Stimulated activated CD8-positive, alpha-beta memory T cell treated with anti-CD3 and anti-CD28 coated beads, Interleukin-4, amount 100 ng/mL, for 1 hour (primary cell): ENCODE data around the gene CDH13.

Experiments
- DNase-seq, 2 donors: peaks; one replicate each; pipeline ENCODE4 v3.0.0-alpha.2; 2020; ENCODE audit warnings: low read depth in 2 of 2, low spot score in 1 of 2

CDH13 gene

DNA sequence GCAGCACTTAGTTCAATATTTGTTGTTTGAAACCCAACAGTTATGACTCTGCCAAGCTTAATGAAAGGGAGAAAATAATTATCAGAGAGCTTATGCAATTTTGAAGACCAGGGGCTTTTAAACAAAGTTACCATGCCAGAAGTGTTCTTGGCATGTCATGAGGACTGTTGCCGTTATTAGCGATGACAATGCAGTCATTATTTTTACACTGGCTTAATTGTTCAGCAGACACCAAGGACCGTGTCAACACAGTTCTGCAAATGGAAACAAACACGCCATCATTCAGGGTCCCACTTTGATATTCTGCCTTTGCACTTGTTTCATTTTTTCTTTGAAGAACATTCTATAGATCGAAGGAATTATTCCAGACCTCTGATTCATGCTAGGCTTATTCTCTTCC is 518.5 kb downstream of the CDH13 start:
- no peak for DNase-seq

GRCh38 chr16:83147244-83147643 is 520.5 kb downstream of the CDH13 start:
- no peak for DNase-seq

GRCh38 chr16:83158320-83158957 is 531.7 kb downstream of the CDH13 start:
- DNase-seq: no peak

DNA sequence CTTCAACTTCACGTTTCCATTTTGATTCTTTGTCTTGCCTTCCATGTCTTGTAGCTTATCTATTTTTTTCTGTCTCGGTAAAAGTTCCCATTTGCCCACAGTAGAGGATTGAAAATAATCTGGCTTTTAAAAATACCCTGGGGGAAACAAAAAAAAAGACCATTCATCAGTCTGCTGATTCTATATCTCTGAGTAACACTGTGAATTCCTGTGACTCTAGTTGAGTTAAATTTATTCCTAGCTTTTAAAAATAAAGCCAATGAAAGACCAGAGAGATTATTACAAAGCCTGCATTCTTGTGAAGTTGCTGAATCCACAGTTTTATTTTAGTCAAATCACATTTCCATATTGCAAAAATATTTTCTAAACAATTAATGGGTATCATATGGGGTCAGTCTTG is 532.3 kb downstream of the CDH13 start:
- no peak for DNase-seq

GRCh38 chr16:83160287-83161020 is 533.7 kb downstream of the CDH13 start:
- no peak for DNase-seq

- DNase-seq: no peak
Measured at GRCh38 chr16:83162791-83163190, 536.0 kb downstream of the CDH13 start.

- no peak for DNase-seq
Measured at GRCh38 chr16:83164816-83165215, 538.0 kb downstream of the CDH13 start.

GRCh38 chr16:83171396-83171795 is 544.6 kb downstream of the CDH13 start:
- DNase-seq: no peak

DNA sequence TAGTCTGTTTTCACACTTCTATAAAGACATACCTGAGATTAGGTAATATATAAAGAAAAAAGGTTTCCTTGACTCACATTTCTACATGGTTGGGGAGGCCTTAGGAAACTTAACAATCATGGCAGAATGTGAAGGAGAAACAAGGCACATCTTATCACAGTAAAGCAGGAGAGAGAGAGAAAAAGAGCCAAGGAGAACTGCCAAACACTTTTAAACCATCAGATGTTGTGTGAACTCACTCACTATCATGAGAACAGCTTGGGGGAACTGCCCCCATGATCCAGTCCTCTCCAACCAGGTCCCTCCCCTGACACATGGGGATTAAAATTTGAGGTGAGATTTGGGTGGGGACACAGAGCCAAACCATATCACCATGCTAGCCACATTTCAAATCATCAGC is 547.9 kb downstream of the CDH13 start:
- no peak for DNase-seq

- no peak for DNase-seq
Measured at GRCh38 chr16:83176802-83177201, 550.0 kb downstream of the CDH13 start.

GRCh38 chr16:83185902-83186301 is 559.1 kb downstream of the CDH13 start:
- no peak for DNase-seq

- no peak for DNase-seq
Measured at GRCh38 chr16:83187405-83187804, 560.6 kb downstream of the CDH13 start.

DNA sequence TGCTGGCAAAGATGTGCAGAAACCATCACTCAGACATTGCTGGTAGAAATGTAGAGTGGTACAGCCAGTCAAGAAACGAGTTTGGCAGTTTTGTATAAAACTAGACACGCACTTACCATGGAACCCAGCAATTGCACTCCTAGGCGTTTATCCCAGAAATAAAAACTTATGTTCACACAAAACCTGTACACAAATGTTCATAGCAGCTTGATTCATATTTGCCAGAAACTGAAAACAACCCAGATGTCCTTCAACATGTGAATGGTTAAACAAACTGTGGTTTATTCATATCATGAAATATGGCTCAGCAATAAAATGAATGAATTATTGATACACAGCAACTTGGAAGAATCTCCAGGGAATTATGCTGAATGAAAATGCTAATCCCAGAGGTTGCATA is 570.0 kb downstream of the CDH13 start:
- DNase-seq: no peak

DNA sequence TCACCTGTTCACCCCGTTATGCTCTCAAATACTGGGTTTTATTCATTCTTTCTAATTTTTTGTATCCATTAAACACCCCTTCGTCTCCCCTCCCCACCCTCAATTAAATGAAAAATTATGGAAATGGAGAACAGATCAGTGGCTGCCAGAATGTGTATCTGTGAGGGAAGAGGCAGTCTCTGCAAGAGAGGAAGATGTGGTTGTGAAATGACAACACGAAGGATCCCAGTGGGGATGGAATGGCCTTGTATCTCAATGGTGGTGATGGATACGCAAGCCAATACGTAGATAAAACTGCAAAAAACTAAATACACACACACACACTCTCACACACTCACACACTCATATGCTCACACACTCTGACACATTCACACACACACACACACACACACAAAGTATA is 570.7 kb downstream of the CDH13 start:
- DNase-seq: no peak

DNA sequence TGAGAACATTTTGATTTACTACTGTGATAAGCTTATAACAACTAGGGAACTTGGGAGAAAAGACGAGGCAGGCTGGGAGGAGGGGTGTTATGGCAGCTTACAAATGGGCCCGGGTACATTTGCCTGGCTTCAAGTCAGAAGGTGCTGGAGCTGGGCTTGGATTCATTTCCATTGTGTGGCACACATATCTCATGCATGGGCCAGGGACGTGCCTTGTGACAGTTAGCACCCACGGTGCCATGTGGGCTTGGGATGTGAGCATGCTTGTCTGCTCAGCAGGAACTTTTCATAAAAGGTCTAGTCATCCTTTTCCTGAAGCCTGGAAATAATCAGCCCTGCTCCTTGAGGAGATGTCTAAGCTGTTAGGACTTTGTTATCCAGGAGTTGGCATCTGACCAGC is 572.2 kb downstream of the CDH13 start:
- no peak for DNase-seq

- no peak for DNase-seq
Measured at GRCh38 chr16:83200005-83200779, 573.4 kb downstream of the CDH13 start.

DNA sequence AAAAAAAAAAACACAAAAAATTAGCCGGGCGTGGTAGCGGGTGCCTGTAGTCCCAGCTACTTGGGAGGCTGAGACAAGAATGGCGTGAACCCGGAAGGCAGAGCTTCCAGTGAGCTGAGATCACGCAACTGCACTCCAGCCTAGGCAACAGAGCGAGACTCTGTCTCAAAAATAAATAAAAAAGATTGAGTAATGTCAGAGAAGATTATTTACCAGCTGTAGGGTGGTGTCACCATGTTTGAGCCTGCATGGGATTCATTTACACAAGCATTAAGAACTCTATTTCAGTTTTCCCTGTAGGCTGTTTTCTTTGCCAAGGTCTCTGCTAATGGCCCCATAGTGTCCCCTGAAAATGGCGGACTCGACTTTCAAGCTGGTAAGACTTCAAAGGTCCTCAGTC is 575.0 kb downstream of the CDH13 start:
- no peak for DNase-seq

DNA sequence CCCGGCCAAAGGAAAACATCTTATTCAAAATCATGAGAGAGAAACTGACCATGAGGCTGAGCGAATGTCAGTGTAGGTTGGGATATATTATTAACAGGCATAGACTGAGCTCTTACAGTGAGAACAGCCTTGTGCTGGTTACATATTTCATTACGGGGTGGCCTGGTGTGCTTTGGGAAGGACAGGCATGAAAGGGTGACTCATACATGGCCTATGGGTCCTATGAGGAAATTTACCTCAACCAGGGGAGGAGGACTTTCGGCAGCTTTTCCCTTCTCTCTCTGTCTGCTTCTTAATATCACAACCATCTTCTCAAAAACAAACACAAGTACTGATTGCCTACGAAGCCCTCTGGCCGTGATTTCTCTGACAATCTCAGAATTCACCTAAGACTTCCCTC is 579.1 kb downstream of the CDH13 start:
- no peak for DNase-seq

GRCh38 chr16:83206426-83206825 is 579.7 kb downstream of the CDH13 start:
- DNase-seq: no peak

DNA sequence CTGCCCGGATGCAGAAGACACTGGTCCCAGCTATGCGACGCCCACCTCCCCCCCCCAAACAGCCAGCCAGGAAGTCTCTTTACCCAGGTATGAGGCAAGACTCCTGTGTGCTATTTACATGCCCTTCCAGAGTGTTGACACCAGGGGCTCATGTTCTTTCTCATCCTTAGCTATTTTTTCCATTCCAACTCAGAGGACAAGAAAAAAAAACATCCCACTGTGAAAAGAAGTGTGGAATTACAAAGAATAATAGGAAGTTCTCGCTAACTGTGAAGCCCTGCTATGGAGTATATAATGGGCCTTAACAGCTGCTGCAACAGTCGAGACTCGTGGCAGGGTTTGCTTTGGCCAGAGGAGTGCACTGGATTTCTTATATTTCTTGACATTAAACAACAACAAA is 584.9 kb downstream of the CDH13 start:
- no peak for DNase-seq

DNA sequence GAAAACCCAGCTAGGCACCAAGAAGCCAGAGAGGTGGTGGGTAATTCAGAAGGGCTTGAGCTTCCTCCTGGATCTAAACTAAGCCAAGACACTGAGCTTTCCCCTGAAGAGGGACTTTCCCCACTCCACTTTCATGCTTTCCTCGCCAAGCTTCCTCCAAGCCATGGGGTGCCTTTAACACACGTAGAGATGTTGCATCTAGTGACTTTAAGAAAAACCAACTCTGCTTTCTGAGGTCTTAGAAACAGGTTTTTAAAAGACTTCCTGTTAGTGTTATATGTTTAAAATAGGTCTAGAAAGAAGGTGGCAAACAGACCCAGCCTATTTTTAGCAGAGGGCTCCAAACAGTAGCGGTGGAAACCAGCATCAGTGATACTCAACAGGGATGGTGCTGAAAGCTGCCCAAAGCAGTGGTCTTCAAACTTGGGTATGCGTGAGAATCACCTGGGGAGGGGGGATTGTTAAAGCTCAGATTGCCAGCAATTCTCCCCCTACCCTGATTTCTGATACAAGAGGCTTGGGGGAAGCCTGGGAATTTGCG is 585.6 kb downstream of the CDH13 start:
- DNase-seq: no peak

GRCh38 chr16:83214671-83215070 is 587.9 kb downstream of the CDH13 start:
- DNase-seq: no peak
